Activated naive CD8-positive, alpha-beta T cell (primary cell): ENCODE data around the gene DCX.
"Not testable (repeated sequence)": the region's sequence is repeated elsewhere in the genome, so short reads cannot be mapped to it uniquely, and the experiment has no call there.

ENCODE experiments used
- H3K27ac Mint-ChIP-seq: one replicate; pipeline ENCODE4 v1.8.0; 2021; ENCODE audit warnings: mixed read lengths
- H3K27me3 Mint-ChIP-seq: one replicate; pipeline ENCODE4 v1.8.0; 2021; ENCODE audit warnings: mixed read lengths
- H3K36me3 Mint-ChIP-seq: one replicate; pipeline ENCODE4 v1.8.0; 2021; ENCODE audit warnings: mixed read lengths
- H3K4me1 Mint-ChIP-seq: one replicate; pipeline ENCODE4 v1.8.0; 2021; ENCODE audit warnings: low read depth, mixed read lengths
- H3K4me3 Mint-ChIP-seq: one replicate; pipeline ENCODE4 v1.8.0; 2021; ENCODE audit warnings: mild to moderate bottlenecking, mixed read lengths
- H3K9me3 Mint-ChIP-seq: one replicate; pipeline ENCODE4 v1.8.0; 2021; ENCODE audit warnings: low read depth, mixed read lengths

DCX gene

GRCh38 chrX:111352424-111352823, 59.6 kb downstream of the DCX start:
- H3K36me3 Mint-ChIP-seq = no peaks in the 10 kb centered on the region
- peaks cover 2% of the 10 kb centered on the region for H3K27me3 Mint-ChIP-seq
- H3K27ac Mint-ChIP-seq = no peak overlapping the region
- no peaks in the 10 kb centered on the region for H3K4me1 Mint-ChIP-seq
- no peak overlapping the region for H3K4me3 Mint-ChIP-seq
- H3K9me3 Mint-ChIP-seq = no peaks in the 10 kb centered on the region

- no peak overlapping the region for H3K27ac Mint-ChIP-seq
- no peaks in the 10 kb centered on the region for H3K36me3 Mint-ChIP-seq
- H3K4me1 Mint-ChIP-seq = no peaks in the 10 kb centered on the region
- no peaks in the 10 kb centered on the region for H3K9me3 Mint-ChIP-seq
- peaks cover 2% of the 10 kb centered on the region for H3K27me3 Mint-ChIP-seq
- H3K4me3 Mint-ChIP-seq = no peak overlapping the region
Observed at GRCh38 chrX:111349934-111350333, 62.1 kb downstream of the DCX start.

- no peaks in the 10 kb centered on the region for H3K4me1 Mint-ChIP-seq
- H3K27ac Mint-ChIP-seq = no peak overlapping the region
- H3K27me3 Mint-ChIP-seq = peaks cover 2% of the 10 kb centered on the region
- no peak overlapping the region for H3K4me3 Mint-ChIP-seq
- no peaks in the 10 kb centered on the region for H3K36me3 Mint-ChIP-seq
- H3K9me3 Mint-ChIP-seq = no peaks in the 10 kb centered on the region
Observed at GRCh38 chrX:111349101-111349500, 62.9 kb downstream of the DCX start.

GRCh38 chrX:111348429-111348828, 63.6 kb downstream of the DCX start:
- H3K27ac Mint-ChIP-seq = no peak overlapping the region
- peaks cover 2% of the 10 kb centered on the region for H3K27me3 Mint-ChIP-seq
- H3K4me3 Mint-ChIP-seq = no peak overlapping the region
- H3K4me1 Mint-ChIP-seq = no peaks in the 10 kb centered on the region
- no peaks in the 10 kb centered on the region for H3K9me3 Mint-ChIP-seq
- no peaks in the 10 kb centered on the region for H3K36me3 Mint-ChIP-seq

- not testable (repeated sequence) for H3K27me3 Mint-ChIP-seq, H3K36me3 Mint-ChIP-seq, H3K27ac Mint-ChIP-seq, H3K4me1 Mint-ChIP-seq, H3K9me3 Mint-ChIP-seq, H3K4me3 Mint-ChIP-seq
Observed at GRCh38 chrX:111346150-111346549, 65.8 kb downstream of the DCX start.

GRCh38 chrX:111340054-111340453, 71.9 kb downstream of the DCX start:
- Mint-ChIP-seq H3K36me3 (no peaks in the 10 kb centered on the region), H3K4me1 (no peaks in the 10 kb centered on the region), H3K4me3 (no peak overlapping the region), H3K27ac (no peak overlapping the region), H3K9me3 (no peaks in the 10 kb centered on the region), H3K27me3 (no peaks in the 10 kb centered on the region)

GRCh38 chrX:111339212-111339611, 72.8 kb downstream of the DCX start:
- H3K9me3 Mint-ChIP-seq = no peaks in the 10 kb centered on the region
- no peak overlapping the region for H3K27ac Mint-ChIP-seq
- no peaks in the 10 kb centered on the region for H3K27me3 Mint-ChIP-seq
- no peak overlapping the region for H3K4me3 Mint-ChIP-seq
- no peaks in the 10 kb centered on the region for H3K36me3 Mint-ChIP-seq
- H3K4me1 Mint-ChIP-seq = no peaks in the 10 kb centered on the region

DNA sequence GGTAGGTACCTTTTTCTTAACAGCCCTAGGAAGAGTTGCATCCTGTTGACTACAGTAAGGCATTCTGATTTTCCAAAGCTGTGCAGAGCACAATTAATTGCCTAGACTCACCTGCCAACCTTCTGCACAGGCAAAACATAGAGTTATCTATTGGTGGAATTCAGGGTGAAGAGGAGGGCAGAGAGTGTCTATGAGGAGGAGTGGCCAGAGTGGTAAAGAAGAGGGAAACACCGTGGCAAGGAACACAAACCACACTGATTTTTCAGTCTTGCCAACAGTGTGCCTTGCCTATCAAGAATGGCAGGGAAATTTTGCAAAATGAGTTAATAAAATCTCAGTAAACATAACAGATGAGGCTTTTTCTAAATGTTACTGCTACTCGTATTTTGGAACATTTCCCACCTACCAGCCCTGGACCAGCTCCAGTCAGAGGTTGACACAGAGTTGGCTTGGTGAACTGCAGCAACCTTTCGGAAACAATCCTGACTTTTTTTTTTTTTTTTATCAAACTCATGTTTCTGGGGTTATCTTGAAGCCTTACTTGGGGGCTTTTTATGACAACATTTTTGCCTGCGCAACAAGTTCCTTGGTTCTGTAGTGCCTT, 73.8 kb downstream of the DCX start:
- no peaks in the 10 kb centered on the region for H3K36me3 Mint-ChIP-seq
- H3K4me1 Mint-ChIP-seq = no peaks in the 10 kb centered on the region
- H3K9me3 Mint-ChIP-seq = no peaks in the 10 kb centered on the region
- no peaks in the 10 kb centered on the region for H3K27me3 Mint-ChIP-seq
- H3K4me3 Mint-ChIP-seq = no peak overlapping the region
- no peak overlapping the region for H3K27ac Mint-ChIP-seq

- no peaks in the 10 kb centered on the region for H3K36me3 Mint-ChIP-seq
- no peak overlapping the region for H3K27ac Mint-ChIP-seq
- H3K4me1 Mint-ChIP-seq = no peaks in the 10 kb centered on the region
- H3K9me3 Mint-ChIP-seq = no peaks in the 10 kb centered on the region
- H3K4me3 Mint-ChIP-seq = no peak overlapping the region
- H3K27me3 Mint-ChIP-seq = peaks cover 2% of the 10 kb centered on the region
Observed at GRCh38 chrX:111337067-111337637, 74.8 kb downstream of the DCX start.

DNA sequence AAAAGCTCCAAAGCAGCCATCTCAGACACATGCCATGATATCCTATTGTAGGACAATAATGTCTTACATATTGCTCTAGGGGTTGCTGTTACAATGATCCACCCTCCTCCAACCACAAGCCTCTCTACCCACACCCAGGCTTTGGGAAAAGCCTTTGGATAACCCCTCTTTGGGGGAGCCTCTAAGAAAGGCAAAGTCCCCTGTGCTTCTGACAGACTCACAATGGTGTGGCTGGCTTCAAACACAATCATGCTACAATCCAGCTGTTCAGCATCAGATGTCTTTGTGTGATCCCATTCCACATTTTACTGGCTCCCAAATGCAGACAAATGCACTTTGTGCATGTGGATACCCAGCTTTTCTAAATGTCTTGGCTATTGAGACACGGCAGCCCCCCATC, 75.9 kb downstream of the DCX start:
- H3K36me3 Mint-ChIP-seq = no peaks in the 10 kb centered on the region
- no peaks in the 10 kb centered on the region for H3K4me1 Mint-ChIP-seq
- H3K4me3 Mint-ChIP-seq = no peak overlapping the region
- H3K27me3 Mint-ChIP-seq = peaks cover 2% of the 10 kb centered on the region
- no peak overlapping the region for H3K27ac Mint-ChIP-seq
- no peaks in the 10 kb centered on the region for H3K9me3 Mint-ChIP-seq

DNA sequence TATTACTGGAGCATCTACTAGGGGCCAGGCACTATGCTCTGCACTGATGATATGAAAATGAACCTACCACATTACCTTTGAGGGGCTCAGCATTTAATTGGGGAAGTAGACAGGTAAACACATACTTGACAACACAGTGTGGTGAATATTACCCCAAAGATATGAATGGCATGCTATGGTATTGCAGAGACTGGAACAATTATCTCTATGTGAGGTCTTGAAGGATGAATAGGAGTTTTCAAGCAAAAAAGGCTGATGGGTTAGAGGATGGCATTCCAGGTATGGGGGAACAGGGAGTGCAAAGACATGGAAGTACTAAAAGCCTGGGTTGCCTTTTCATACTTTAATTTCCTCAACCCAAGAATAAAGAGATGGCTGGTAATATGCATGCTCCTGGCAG, 82.6 kb downstream of the DCX start:
- no peaks in the 10 kb centered on the region for H3K4me1 Mint-ChIP-seq
- H3K9me3 Mint-ChIP-seq = no peaks in the 10 kb centered on the region
- no peaks in the 10 kb centered on the region for H3K36me3 Mint-ChIP-seq
- H3K27ac Mint-ChIP-seq = no peak overlapping the region
- no peak overlapping the region for H3K4me3 Mint-ChIP-seq
- peaks cover 2% of the 10 kb centered on the region for H3K27me3 Mint-ChIP-seq

GRCh38 chrX:111328858-111329257, 83.1 kb downstream of the DCX start:
- H3K36me3 Mint-ChIP-seq = no peaks in the 10 kb centered on the region
- H3K4me3 Mint-ChIP-seq = no peak overlapping the region
- H3K27ac Mint-ChIP-seq = no peak overlapping the region
- H3K9me3 Mint-ChIP-seq = no peaks in the 10 kb centered on the region
- H3K4me1 Mint-ChIP-seq = no peaks in the 10 kb centered on the region
- H3K27me3 Mint-ChIP-seq = peaks cover 2% of the 10 kb centered on the region

DNA sequence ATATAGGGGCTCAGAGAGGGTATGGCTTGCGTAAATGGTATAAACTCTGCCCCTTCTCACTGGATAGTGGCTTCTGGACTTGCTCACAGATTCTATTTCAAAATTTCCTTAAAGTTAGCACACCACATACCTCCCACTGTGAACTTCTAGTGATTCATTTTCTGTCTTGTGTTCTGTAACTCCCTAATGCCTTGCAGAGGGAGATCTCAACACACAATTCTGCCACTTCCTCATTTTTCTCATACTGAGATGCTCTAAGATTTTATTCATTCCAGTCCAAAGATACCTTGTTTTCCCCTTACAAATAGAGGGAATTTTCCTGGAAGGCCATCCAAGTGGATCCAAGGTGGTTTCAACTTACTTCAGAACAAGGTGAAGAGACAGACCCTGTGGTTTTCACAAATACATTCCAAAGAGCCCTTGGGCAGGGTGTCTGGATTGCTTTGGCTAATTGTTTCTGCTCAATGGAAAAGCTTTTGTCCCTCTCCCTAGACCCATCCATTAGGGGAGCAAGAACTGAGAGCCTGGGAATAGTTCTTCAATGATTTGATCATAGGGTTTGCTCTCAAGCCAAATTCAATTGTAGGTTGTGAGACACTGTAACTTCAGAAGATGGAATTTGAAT, 89.6 kb downstream of the DCX start:
- H3K4me3 Mint-ChIP-seq = no peak overlapping the region
- H3K27ac Mint-ChIP-seq = no peak overlapping the region
- no peaks in the 10 kb centered on the region for H3K36me3 Mint-ChIP-seq
- H3K4me1 Mint-ChIP-seq = no peaks in the 10 kb centered on the region
- H3K27me3 Mint-ChIP-seq = peaks cover 3% of the 10 kb centered on the region
- no peaks in the 10 kb centered on the region for H3K9me3 Mint-ChIP-seq

DNA sequence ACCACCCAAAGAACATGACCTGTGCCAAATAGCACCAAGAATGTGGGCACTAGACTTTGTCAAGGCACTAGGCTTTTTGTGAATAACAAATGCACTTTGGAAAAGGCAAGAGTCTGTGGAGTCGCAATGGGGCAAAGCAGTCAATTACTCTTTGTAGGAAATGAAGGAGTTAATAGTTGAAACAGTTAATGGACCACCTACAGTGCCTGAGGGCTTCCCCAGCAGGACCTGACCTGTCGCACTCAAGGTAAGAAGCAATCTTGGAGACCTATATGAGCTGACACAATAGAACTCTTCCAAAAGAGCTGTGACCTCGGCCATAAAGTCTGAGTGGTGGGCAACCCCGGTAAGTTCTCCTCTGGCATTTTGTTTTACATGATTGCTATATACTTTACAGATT, 92.5 kb downstream of the DCX start:
- H3K4me3 Mint-ChIP-seq = no peak overlapping the region

DNA sequence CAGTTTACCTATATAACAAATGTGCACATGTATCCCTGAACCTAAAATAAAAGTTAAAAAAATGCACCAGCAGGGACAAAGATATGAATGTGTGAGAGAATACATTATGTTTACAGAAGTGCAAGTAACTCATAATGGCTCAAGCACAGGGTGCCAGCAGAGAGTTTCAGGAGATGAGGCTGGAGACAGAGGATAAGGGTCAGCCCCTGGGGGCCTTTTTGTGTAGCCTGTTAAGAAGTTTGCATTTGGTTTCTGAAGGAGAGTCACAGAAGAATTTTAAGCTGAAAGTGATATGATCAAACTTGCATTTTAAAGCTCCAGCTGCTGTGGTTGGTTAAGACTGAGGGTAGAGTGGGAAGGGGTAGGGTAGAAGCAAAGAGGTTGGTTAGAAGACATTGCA, 93.1 kb downstream of the DCX start:
- Mint-ChIP-seq H3K9me3 (no peaks in the 10 kb centered on the region), H3K27me3 (peaks cover 3% of the 10 kb centered on the region), H3K36me3 (no peaks in the 10 kb centered on the region), H3K27ac (no peak overlapping the region), H3K4me1 (no peaks in the 10 kb centered on the region), H3K4me3 (no peak overlapping the region)

More for the DNA sequence above, 92.5 kb downstream of the DCX start:
- H3K27ac Mint-ChIP-seq = no peak overlapping the region
- H3K9me3 Mint-ChIP-seq = no peaks in the 10 kb centered on the region
- no peaks in the 10 kb centered on the region for H3K36me3 Mint-ChIP-seq
- H3K27me3 Mint-ChIP-seq = peaks cover 3% of the 10 kb centered on the region
- no peaks in the 10 kb centered on the region for H3K4me1 Mint-ChIP-seq

GRCh38 chrX:111309083-111309482, 102.9 kb downstream of the DCX start:
- Mint-ChIP-seq H3K9me3 (no peaks in the 10 kb centered on the region), H3K27ac (no peak overlapping the region), H3K4me3 (no peak overlapping the region), H3K27me3 (no peaks in the 10 kb centered on the region), H3K4me1 (no peaks in the 10 kb centered on the region), H3K36me3 (no peaks in the 10 kb centered on the region)
